Right lobe of liver (tissue), 6 donors: ENCODE data around the gene RHOJ. TPM values are rescaled to one million over a fixed set of nuclear protein-coding genes. Genes with fewer than 3 reads are reported as not detected.

ENCODE experiments used
- ATAC-seq, 4 donors: fragments of 200-7000 bp; cut with Tn5 transposase; one replicate each; pipeline ENCODE4 v1.9.1; 2020; ENCODE audit warnings: mild to moderate bottlenecking in 4 of 4, moderate library complexity in 4 of 4
- DNase-seq, 3 donors: peaks; one replicate each; pipeline ENCODE4 v3.0.0-alpha.2; 2020
- H3K27ac ChIP-seq, 3 donors: fragments of 200-600 bp; one replicate each; pipeline ENCODE4 v1.8.0; 2022
- H3K27me3 ChIP-seq, 2 donors: fragments of 200-600 bp; one replicate each; pipeline ENCODE4 v1.8.0; 2022
- H3K36me3 ChIP-seq, 4 donors: fragments of 200-600 bp; sonication (generic) in 1 of 4; one replicate each; pipeline versions ENCODE4 v1.5.1 to v1.8.0; 2017 to 2022; ENCODE audit warnings: control low read depth in 1 of 4
- H3K4me1 ChIP-seq, 4 donors: fragments of 200-600 bp; sonication (generic) in 1 of 4; one replicate each; pipeline versions ENCODE4 v1.5.1 to v1.8.0; 2017 to 2022; ENCODE audit warnings: control low read depth in 1 of 4
- H3K4me3 ChIP-seq, 3 donors: fragments of 200-600 bp; one replicate each; pipeline ENCODE4 v1.8.0; 2022
- H3K9me3 ChIP-seq, 4 donors: fragments of 200-600 bp; sonication (generic) in 1 of 4; one replicate each; pipeline versions ENCODE4 v1.5.1 to v1.8.0; 2017 to 2022; ENCODE audit warnings: control low read depth in 1 of 4
- CTCF ChIP-seq, 4 donors: fragments of 200-600 bp in 3 of 4; fragments of 450-650 bp in 1 of 4; IDR thresholded peaks; one replicate each; pipeline versions ENCODE4 v1.5.1 to v1.8.0; 2016 to 2022; ENCODE audit warnings: antibody characterized with exemption in 4 of 4, mild to moderate bottlenecking in 2 of 4
- POLR2A ChIP-seq: fragments of 450-650 bp; IDR thresholded peaks from one replicate; pipeline ENCODE4 v1.6.1; 2017; ENCODE audit warnings: antibody characterized with exemption, mild to moderate bottlenecking
- WGBS: methylation state at CpG from one replicate; pipeline ENCODE4 v1.1.6; 2018; ENCODE audit warnings: low coverage, low lambda C conversion rate; ENCODE audit not compliant: insufficient coverage; ENCODE audit errors: missing lambda C conversion rate; 5-methylcytosine and 5-hydroxymethylcytosine counted together
- intact Hi-C, 2 donors: fragments of 100-400 bp; cut with DNase I; formaldehyde crosslinking; loops; one replicate each; pipeline versions ENCODE4 v1.11.2 to v1.14.1; 2022
- total RNA-seq, 6 experiments: library from RNA; depleted of rRNA in 2 of 6; stranded (reverse); fragments of >200 nt in 2 of 6; fragmentation: NEBNext Ultra II Directional in 3 of 6; extraction: Animal tissue kit (Norgen Biotek cat#: 25700) in 3 of 6; gene quantifications; one replicate each; pipeline versions ENCODE4 v1.1.0 to v1.2.4, GENCODE V29; 2016 to 2023
- donor health status: DM: no; HTN: yes; CAD: no.
- donor health status: DM: no; HTN: no; CAD: no.
- donor health status: DM: no; HTN: no; CAD: no.
- donor health status: DM: no; HTN: yes; CAD: no.
- donor health status: DM: no; HTN: yes; CAD: no.

The RHOJ gene
- total RNA-seq, 6 experiments from 2014 or later, result 1.7 to 6.0 (median 2.9) TPM

GRCh38 chr14:63288853-63289252, 84.6 kb downstream of the RHOJ start:
- WGBS, result 67% methylated on average over 1 of the region's 1 CpG
- intact Hi-C loops, result no loop called here

GRCh38 chr14:63290741-63291430, 86.6 kb downstream of the RHOJ start:
- Histone ChIP-seq H3K4me3 (no peak overlapping the region), H3K27ac (no peak overlapping the region), H3K9me3 (no peaks in the 10 kb centered on the region), H3K4me1 (no peaks in the 10 kb centered on the region), H3K27me3 (no peaks in the 10 kb centered on the region), H3K36me3 (no peaks in the 10 kb centered on the region)
- ATAC-seq (no peak), DNase-seq (no peak)
- 73% methylated on average over 12 of the region's 12 CpGs for WGBS
- intact Hi-C loops, result no loop called here
- TF ChIP-seq POLR2A, result no peak
- no peak for TF ChIP-seq CTCF (IDR thresholded peaks at IDR 0.05)

More at GRCh38 chr14:63288853-63289252, 84.6 kb downstream of the RHOJ start:
- Histone ChIP-seq H3K4me3 (no peak overlapping the region), H3K27me3 (no peaks in the 10 kb centered on the region), H3K4me1 (no peaks in the 10 kb centered on the region), H3K36me3 (no peaks in the 10 kb centered on the region), H3K9me3 (no peaks in the 10 kb centered on the region), H3K27ac (no peak overlapping the region)
- TF ChIP-seq POLR2A (no peak), CTCF (IDR thresholded peaks at IDR 0.05) (no peak)
- DNase-seq (no peak), ATAC-seq (no peak)

GRCh38 chr14:63292805-63293204, 88.6 kb downstream of the RHOJ start:
- Histone ChIP-seq H3K4me1 (no peaks in the 10 kb centered on the region), H3K36me3 (no peaks in the 10 kb centered on the region), H3K9me3 (no peaks in the 10 kb centered on the region), H3K27ac (no peak overlapping the region), H3K4me3 (no peak overlapping the region), H3K27me3 (no peaks in the 10 kb centered on the region)
- ATAC-seq (no peak), DNase-seq (no peak)
- 71% methylated on average over 2 of the region's 2 CpGs for WGBS
- TF ChIP-seq CTCF (IDR thresholded peaks at IDR 0.05) (no peak), POLR2A (no peak)
- intact Hi-C loops, result no loop called here

- Histone ChIP-seq H3K36me3 (no peaks in the 10 kb centered on the region), H3K27ac (no peak overlapping the region), H3K4me3 (no peak overlapping the region), H3K4me1 (no peaks in the 10 kb centered on the region), H3K9me3 (no peaks in the 10 kb centered on the region), H3K27me3 (no peaks in the 10 kb centered on the region)
- 48% methylated on average over 8 of the region's 8 CpGs for WGBS
- DNase-seq (no peak), ATAC-seq (no peak)
- no peak for TF ChIP-seq CTCF (IDR thresholded peaks at IDR 0.05)
- no peak for TF ChIP-seq POLR2A
- intact Hi-C loops, result no loop called here
Measured at GRCh38 chr14:63295231-63295685, 91.0 kb downstream of the RHOJ start.
